IPS-20b (cell line): ENCODE results near the gene FCHSD1.

Source experiments
- H3K27ac ChIP-seq: one replicate; pipeline ENCODE4 v1.5.1; 2013; ENCODE audit warnings: low read length
- H3K27me3 ChIP-seq: 2 replicates; pipeline ENCODE4 v1.6.1; 2013; ENCODE audit warnings: mild to moderate bottlenecking, low read length, inconsistent platforms; ENCODE audit not compliant: insufficient read depth
- H3K36me3 ChIP-seq: 2 replicates; pipeline ENCODE4 v1.6.1; 2013; ENCODE audit warnings: low read depth, mild to moderate bottlenecking, inconsistent platforms, low read length, moderate library complexity; ENCODE audit not compliant: insufficient read depth
- H3K4me1 ChIP-seq: 2 replicates; pipeline ENCODE4 v1.6.1; 2013; ENCODE audit warnings: mild to moderate bottlenecking, control low read depth, inconsistent platforms, low read length, moderate library complexity; ENCODE audit not compliant: insufficient read depth
- H3K4me3 ChIP-seq: 2 replicates; pipeline ENCODE4 v1.5.1; 2013; ENCODE audit warnings: mild to moderate bottlenecking, low read length, inconsistent platforms
- H3K9ac ChIP-seq: 2 replicates; pipeline ENCODE4 v1.6.1; 2013; ENCODE audit warnings: low read depth, mild to moderate bottlenecking, inconsistent platforms, low read length, moderate library complexity
- H3K9me3 ChIP-seq: 2 replicates; pipeline ENCODE4 v1.6.1; 2013; ENCODE audit warnings: mild to moderate bottlenecking, low read depth, low read length, inconsistent platforms; ENCODE audit not compliant: insufficient read depth

The FCHSD1 gene

GRCh38 chr5:141685591-141685990 lies 34.4 kb upstream of the FCHSD1 start:
- H3K4me3 ChIP-seq, result no peak overlapping the region
- no peak overlapping the region for H3K9ac ChIP-seq
- no peaks in the 10 kb centered on the region for H3K36me3 ChIP-seq
- H3K9me3 ChIP-seq, result no peaks in the 10 kb centered on the region
- peaks cover 25% of the 10 kb centered on the region for H3K4me1 ChIP-seq
- no peak overlapping the region for H3K27ac ChIP-seq
- H3K27me3 ChIP-seq, result 0 out of 2 replicates have a peak, but pooled peaks cover 3% of the 10 kb centered on the region

GRCh38 chr5:141683596-141684141 lies 32.5 kb upstream of the FCHSD1 start:
- no peaks in the 10 kb centered on the region for H3K27me3 ChIP-seq
- peaks cover 16% of the 10 kb centered on the region for H3K36me3 ChIP-seq
- H3K4me3 ChIP-seq, result no peak overlapping the region
- H3K9me3 ChIP-seq, result no peaks in the 10 kb centered on the region
- H3K4me1 ChIP-seq, result peaks cover 27% of the 10 kb centered on the region
- H3K9ac ChIP-seq, result peak overlapping the region; percentile 6; the same call in 1 of the 2 replicates
- no peak overlapping the region for H3K27ac ChIP-seq

- H3K4me1 ChIP-seq, result peaks cover 24% of the 10 kb centered on the region
- H3K9me3 ChIP-seq, result no peaks in the 10 kb centered on the region
- H3K4me3 ChIP-seq, result peak within 1 kb of the TSS; percentile 90
- H3K27me3 ChIP-seq, result no peaks in the 10 kb centered on the region
- peaks cover 27% of the 10 kb centered on the region for H3K36me3 ChIP-seq
- peak within 1 kb of the TSS; percentile 98 for H3K27ac ChIP-seq
- peak within 1 kb of the TSS; percentile 92; the same call in 1 of the 2 replicates for H3K9ac ChIP-seq
Observed at GRCh38 chr5:141681695-141682641, 30.8 kb upstream of the FCHSD1 start, which contains the start of gene ARAP3. Gene ARAP3, minus strand, starts transcription at chr5:141682230. Its CDS starts 1,744 bp downstream, at chr5:141680486.

- Histone ChIP-seq H3K36me3 (peaks cover 32% of the 10 kb centered on the region), H3K4me1 (peaks cover 24% of the 10 kb centered on the region), H3K27me3 (no peaks in the 10 kb centered on the region), H3K9ac (peak overlapping the region; percentile 92; the same call in 1 of the 2 replicates), H3K27ac (peak overlapping the region; percentile 98), H3K4me3 (peak overlapping the region; percentile 90), H3K9me3 (no peaks in the 10 kb centered on the region)
Observed at GRCh38 chr5:141681295-141681694, 30.1 kb upstream of the FCHSD1 start.

- Histone ChIP-seq H3K27me3 (no peaks in the 10 kb centered on the region), H3K9ac (peak overlapping the region; percentile 92; the same call in 1 of the 2 replicates), H3K4me1 (peaks cover 24% of the 10 kb centered on the region), H3K36me3 (peaks cover 34% of the 10 kb centered on the region), H3K27ac (peak overlapping the region; percentile 98), H3K4me3 (peak overlapping the region; percentile 90), H3K9me3 (no peaks in the 10 kb centered on the region)
Observed at GRCh38 chr5:141680751-141681201, 29.6 kb upstream of the FCHSD1 start.

- peak overlapping the region; percentile 51; the same call in 1 of the 2 replicates for H3K9ac ChIP-seq
- no peaks in the 10 kb centered on the region for H3K27me3 ChIP-seq
- peaks cover 34% of the 10 kb centered on the region for H3K36me3 ChIP-seq
- peaks cover 24% of the 10 kb centered on the region for H3K4me1 ChIP-seq
- peak overlapping the region; percentile 90; the same call in 1 of the 2 replicates for H3K4me3 ChIP-seq
- H3K9me3 ChIP-seq, result no peaks in the 10 kb centered on the region
- peak overlapping the region; percentile 52 for H3K27ac ChIP-seq
Observed at GRCh38 chr5:141680178-141680577, 29.0 kb upstream of the FCHSD1 start.

- H3K36me3 ChIP-seq, result peaks cover 41% of the 10 kb centered on the region
- H3K4me1 ChIP-seq, result peaks cover 17% of the 10 kb centered on the region
- no peaks in the 10 kb centered on the region for H3K27me3 ChIP-seq
- H3K27ac ChIP-seq, result no peak overlapping the region
- no peak overlapping the region for H3K4me3 ChIP-seq
- no peaks in the 10 kb centered on the region for H3K9me3 ChIP-seq
- no peak overlapping the region for H3K9ac ChIP-seq
Observed at GRCh38 chr5:141677415-141677814, 26.2 kb upstream of the FCHSD1 start.

GRCh38 chr5:141675672-141676071 lies 24.5 kb upstream of the FCHSD1 start:
- H3K36me3 ChIP-seq, result peaks cover 58% of the 10 kb centered on the region
- H3K4me1 ChIP-seq, result peaks cover 9% of the 10 kb centered on the region; the same call in 1 of the 2 replicates
- H3K9ac ChIP-seq, result no peak overlapping the region
- H3K4me3 ChIP-seq, result no peak overlapping the region
- no peaks in the 10 kb centered on the region for H3K9me3 ChIP-seq
- H3K27me3 ChIP-seq, result no peaks in the 10 kb centered on the region
- H3K27ac ChIP-seq, result no peak overlapping the region

- no peaks in the 10 kb centered on the region for H3K9me3 ChIP-seq
- no peaks in the 10 kb centered on the region for H3K27me3 ChIP-seq
- H3K4me3 ChIP-seq, result peak overlapping the region; percentile 15; the same call in 1 of the 2 replicates
- H3K36me3 ChIP-seq, result peaks cover 62% of the 10 kb centered on the region
- H3K4me1 ChIP-seq, result peaks cover 6% of the 10 kb centered on the region; the same call in 1 of the 2 replicates
- peak overlapping the region; percentile 60 for H3K27ac ChIP-seq
- peak overlapping the region; percentile 60; the same call in 1 of the 2 replicates for H3K9ac ChIP-seq
Observed at GRCh38 chr5:141674747-141675146, 23.5 kb upstream of the FCHSD1 start.

GRCh38 chr5:141672841-141673813 lies 21.9 kb upstream of the FCHSD1 start:
- Histone ChIP-seq H3K9me3 (no peaks in the 10 kb centered on the region), H3K4me3 (no peak overlapping the region; the same call in 1 of the 2 replicates), H3K9ac (peak overlapping the region; percentile 34; the same call in 1 of the 2 replicates), H3K27me3 (no peaks in the 10 kb centered on the region), H3K36me3 (peaks cover 62% of the 10 kb centered on the region), H3K27ac (no peak overlapping the region), H3K4me1 (peaks cover 6% of the 10 kb centered on the region; the same call in 1 of the 2 replicates)
